Smooth muscle cell of the brain vasculature (primary cell): Measurements from ENCODE around the gene KCNT1.

Source experiments
- DNase-seq: peaks from one replicate; pipeline ENCODE4 v3.0.0-alpha.2; 2012; ENCODE audit warnings: low read depth, low spot score

The KCNT1 gene

GRCh38 chr9:135699440-135699839 is 2.5 kb upstream of the KCNT1 start, which contains the start of gene SOHLH1:
TSS of gene SOHLH1 (minus strand) at chr9:135699481. CDS start at chr9:135699467, 14 bp downstream.
- no peak for DNase-seq

GRCh38 chr9:135700525-135700924 is 1.5 kb upstream of the KCNT1 start:
- no peak for DNase-seq

GRCh38 chr9:135701067-135701958 is 672 bp upstream of the KCNT1 start:
- no peak for DNase-seq

GRCh38 chr9:135703726-135704125 is 1.7 kb downstream of the KCNT1 start:
- DNase-seq = no peak

- DNase-seq = no peak
Observed at GRCh38 chr9:135704483-135704882, 2.5 kb downstream of the KCNT1 start.

- no peak for DNase-seq
Observed at GRCh38 chr9:135705376-135705775, 3.4 kb downstream of the KCNT1 start.

- DNase-seq = no peak
Observed at GRCh38 chr9:135706288-135706687, 4.3 kb downstream of the KCNT1 start.

- DNase-seq = no peak
Observed at GRCh38 chr9:135707252-135708138, 5.5 kb downstream of the KCNT1 start.

- no peak for DNase-seq
Observed at GRCh38 chr9:135708164-135708563, 6.2 kb downstream of the KCNT1 start.

- no peak for DNase-seq
Observed at GRCh38 chr9:135711391-135711790, 9.4 kb downstream of the KCNT1 start.

GRCh38 chr9:135711881-135712280 is 9.9 kb downstream of the KCNT1 start:
- DNase-seq = no peak

- no peak for DNase-seq
Observed at GRCh38 chr9:135712613-135713295, 10.8 kb downstream of the KCNT1 start.

- DNase-seq = no peak
Observed at GRCh38 chr9:135714242-135715055, 12.5 kb downstream of the KCNT1 start.

- no peak for DNase-seq
Observed at GRCh38 chr9:135715056-135715595, 13.1 kb downstream of the KCNT1 start.

GRCh38 chr9:135716045-135716444 is 14.1 kb downstream of the KCNT1 start:
- DNase-seq = no peak

GRCh38 chr9:135717410-135717809 is 15.4 kb downstream of the KCNT1 start:
- no peak for DNase-seq

GRCh38 chr9:135718616-135719015 is 16.6 kb downstream of the KCNT1 start:
- DNase-seq = no peak

- DNase-seq = no peak
Observed at GRCh38 chr9:135719472-135719871, 17.5 kb downstream of the KCNT1 start.

- DNase-seq = no peak
Observed at GRCh38 chr9:135722365-135722764, 20.4 kb downstream of the KCNT1 start.

- no peak for DNase-seq
Observed at GRCh38 chr9:135724186-135724787, 22.3 kb downstream of the KCNT1 start.
